ENCODE data around the gene GDNF. TPM values are rescaled to one million over a fixed set of nuclear protein-coding genes. Genes with fewer than 3 reads are reported as not detected.

GDNF gene
- total RNA-seq, 1 experiment from 2014 or later, result not detected

GRCh38 chr5:37771203-37771611 lies 68.6 kb downstream of the GDNF start:
- Mint-ChIP-seq H3K4me1 (ENCODE audit: low read depth, unreplicated experiment) (no peaks in the 10 kb centered on the region), H3K4me3 (ENCODE audit: unreplicated experiment) (no peak overlapping the region), H3K9me3 (ENCODE audit: unreplicated experiment) (peaks cover 22% of the 10 kb centered on the region), H3K36me3 (ENCODE audit: insufficient read depth, unreplicated experiment) (peaks cover 6% of the 10 kb centered on the region), H3K27ac (ENCODE audit: unreplicated experiment) (no peak overlapping the region), H3K27me3 (ENCODE audit: insufficient read depth, unreplicated experiment) (no peaks in the 10 kb centered on the region)
- H3K4me1 ChIP-seq, result no peaks in the 10 kb centered on the region
- H3K36me3 ChIP-seq (ENCODE audit: control insufficient read depth, insufficient read depth, low read length), result no peaks in the 10 kb centered on the region
- BruUV-seq (replicated peaks), result no TSS peak
- CTCF ChIA-PET, result no interaction called here
- no peaks in the 10 kb centered on the region for H3K27me3 ChIP-seq (replicated peaks; ENCODE audit: control insufficient read depth, insufficient read depth, low read length)
- TF ChIP-seq CTCF (IDR thresholded peaks at IDR 0.05; ENCODE audit: insufficient read depth in 1 of 2, low read depth in 1 of 2, low read length in 1 of 2, severe bottlenecking in 1 of 2, unreplicated experiment in 1 of 2), result no peak
- H3K9me3 ChIP-seq, result peaks cover 10% of the 10 kb centered on the region
- POLR2A ChIA-PET, result no interaction called here
- DNase-seq, result no peak
- intact Hi-C loops (cut with micrococcal nuclease; ENCODE audit: unreplicated experiment), result no loop called here
- no peak overlapping the region for H3K4me3 ChIP-seq (ENCODE audit: low read depth, low read length)

GRCh38 chr5:37770786-37771185 lies 69.1 kb downstream of the GDNF start:
- CTCF ChIA-PET, result no interaction called here
- Mint-ChIP-seq H3K36me3 (ENCODE audit: insufficient read depth, unreplicated experiment) (peaks cover 6% of the 10 kb centered on the region), H3K9me3 (ENCODE audit: unreplicated experiment) (peaks cover 19% of the 10 kb centered on the region), H3K27ac (ENCODE audit: unreplicated experiment) (no peak overlapping the region), H3K27me3 (ENCODE audit: insufficient read depth, unreplicated experiment) (no peaks in the 10 kb centered on the region), H3K4me1 (ENCODE audit: low read depth, unreplicated experiment) (no peaks in the 10 kb centered on the region), H3K4me3 (ENCODE audit: unreplicated experiment) (no peak overlapping the region)
- Histone ChIP-seq H3K27me3 (replicated peaks; ENCODE audit: control insufficient read depth, insufficient read depth, low read length) (no peaks in the 10 kb centered on the region), H3K9me3 (peaks cover 10% of the 10 kb centered on the region), H3K36me3 (ENCODE audit: control insufficient read depth, insufficient read depth, low read length) (no peaks in the 10 kb centered on the region), H3K4me1 (no peaks in the 10 kb centered on the region), H3K4me3 (ENCODE audit: low read depth, low read length) (no peak overlapping the region)
- POLR2A ChIA-PET, result no interaction called here
- intact Hi-C loops (cut with micrococcal nuclease; ENCODE audit: unreplicated experiment), result no loop called here
- DNase-seq, result no peak
- no TSS peak for BruUV-seq (replicated peaks)
- no peak for TF ChIP-seq CTCF (IDR thresholded peaks at IDR 0.05; ENCODE audit: insufficient read depth in 1 of 2, low read depth in 1 of 2, low read length in 1 of 2, severe bottlenecking in 1 of 2, unreplicated experiment in 1 of 2)

- Mint-ChIP-seq H3K4me1 (ENCODE audit: low read depth, unreplicated experiment) (no peaks in the 10 kb centered on the region), H3K4me3 (ENCODE audit: unreplicated experiment) (no peak overlapping the region), H3K27me3 (ENCODE audit: insufficient read depth, unreplicated experiment) (no peaks in the 10 kb centered on the region), H3K27ac (ENCODE audit: unreplicated experiment) (no peak overlapping the region), H3K36me3 (ENCODE audit: insufficient read depth, unreplicated experiment) (peaks cover 1% of the 10 kb centered on the region), H3K9me3 (ENCODE audit: unreplicated experiment) (peaks cover 9% of the 10 kb centered on the region)
- intact Hi-C loops (cut with micrococcal nuclease; ENCODE audit: unreplicated experiment), result no loop called here
- no peaks in the 10 kb centered on the region for H3K4me1 ChIP-seq
- CTCF ChIA-PET, result no interaction called here
- no peaks in the 10 kb centered on the region for H3K27me3 ChIP-seq (replicated peaks; ENCODE audit: control insufficient read depth, insufficient read depth, low read length)
- H3K9me3 ChIP-seq, result peaks cover 6% of the 10 kb centered on the region
- BruUV-seq (replicated peaks), result no TSS peak
- POLR2A ChIA-PET, result no interaction called here
- no peaks in the 10 kb centered on the region for H3K36me3 ChIP-seq (ENCODE audit: control insufficient read depth, insufficient read depth, low read length)
- no peak for TF ChIP-seq CTCF (IDR thresholded peaks at IDR 0.05; ENCODE audit: insufficient read depth in 1 of 2, low read depth in 1 of 2, low read length in 1 of 2, severe bottlenecking in 1 of 2, unreplicated experiment in 1 of 2)
- no peak for DNase-seq
- H3K4me3 ChIP-seq (ENCODE audit: low read depth, low read length), result no peak overlapping the region
These were observed 70.0 kb downstream of the GDNF start for GRCh38 chr5:37769840-37770239.

All from Caco-2 (cell line).